HepG2 (cell line): Measurements from ENCODE around the gene KXD1. TPM values are rescaled to one million over a fixed set of nuclear protein-coding genes. Genes with fewer than 3 reads are reported as not detected.

Source experiments
- CEBPG ChIP-seq: IDR thresholded peaks from 2 replicates; pipeline ENCODE4 v1.6.1; 2016
- FOXK2 ChIP-seq: fragments of 450-650 bp; IDR thresholded peaks from 2 replicates; pipeline ENCODE4 v1.6.1; 2016
- GABPB1 ChIP-seq: IDR thresholded peaks from 2 replicates; pipeline ENCODE4 v1.6.1; 2016; ENCODE audit warnings: mild to moderate bottlenecking, missing genetic modification reagents, moderate library complexity, missing compliant biosample characterization
- HOXA7 ChIP-seq: sonication (generic); formaldehyde crosslinking; IDR thresholded peaks from 2 replicates; pipeline ENCODE4 v1.8.1; 2022; ENCODE audit warnings: mild to moderate bottlenecking, missing genetic modification reagents, moderate library complexity
- LRRFIP1 ChIP-seq: sonication (generic); formaldehyde crosslinking; conservative IDR thresholded peaks from 2 replicates; pipeline ENCODE4 v1.4.0; 2020; ENCODE audit warnings: missing genetic modification reagents
- MEIS2 ChIP-seq: sonication (generic); formaldehyde crosslinking; IDR thresholded peaks from 2 replicates; pipeline ENCODE4 v1.9.0; 2021; ENCODE audit warnings: mild to moderate bottlenecking, missing genetic modification reagents
- NFE2L1 ChIP-seq: sonication (generic); formaldehyde crosslinking; IDR thresholded peaks from 2 replicates; pipeline ENCODE4 v1.4.0; 2020; ENCODE audit warnings: missing genetic modification reagents, mild to moderate bottlenecking, borderline replicate concordance
- NPAS2 ChIP-seq: sonication (generic); formaldehyde crosslinking; IDR thresholded peaks from 2 replicates; pipeline ENCODE4 v1.8.0; 2022; ENCODE audit warnings: mild to moderate bottlenecking, missing genetic modification reagents, borderline replicate concordance
- NR2C2 ChIP-seq: sonication (generic); formaldehyde crosslinking; IDR thresholded peaks from 2 replicates; pipeline ENCODE4 v1.4.0; 2020; ENCODE audit warnings: missing genetic modification reagents, mild to moderate bottlenecking, moderate library complexity, borderline replicate concordance
- NR2F1 ChIP-seq, 2 experiments: fragments of 450-650 bp in 1 of 2; formaldehyde crosslinking in 1 of 2; IDR thresholded peaks; 2 replicates each; pipeline versions ENCODE4 v1.5.0 to v1.6.1; 2016 to 2020; ENCODE audit warnings: mild to moderate bottlenecking in 1 of 2, missing compliant biosample characterization in 1 of 2, missing genetic modification reagents in 1 of 2, moderate library complexity in 1 of 2
- RARG ChIP-seq: sonication (generic); formaldehyde crosslinking; IDR thresholded peaks from 2 replicates; pipeline ENCODE4 v1.4.0; 2020; ENCODE audit warnings: low read depth, mild to moderate bottlenecking, missing genetic modification reagents
- SMAD1 ChIP-seq: sonication (generic); formaldehyde crosslinking; IDR thresholded peaks from 2 replicates; pipeline ENCODE4 v1.4.0; 2020; ENCODE audit warnings: missing genetic modification reagents, low read depth, mild to moderate bottlenecking, borderline replicate concordance
- SMAD3 ChIP-seq: sonication (generic); formaldehyde crosslinking; IDR thresholded peaks from 2 replicates; pipeline ENCODE4 v1.4.0; 2020; ENCODE audit warnings: missing genetic modification reagents
- SP4 ChIP-seq: sonication (generic); formaldehyde crosslinking; IDR thresholded peaks from 2 replicates; pipeline ENCODE4 v1.8.1; 2023; ENCODE audit warnings: mild to moderate bottlenecking, missing genetic modification reagents
- ZNF143 ChIP-seq: sonication (generic); formaldehyde crosslinking; IDR thresholded peaks from 2 replicates; pipeline ENCODE4 v1.4.0; 2020; ENCODE audit warnings: missing genetic modification reagents
- ZNF274 ChIP-seq: sonication (generic); formaldehyde crosslinking; IDR thresholded peaks from 2 replicates; pipeline ENCODE4 v1.5.1; 2020; ENCODE audit warnings: mild to moderate bottlenecking, missing genetic modification reagents
- polyA plus RNA-seq, 8 experiments: library from polyadenylated mRNA; depleted of rRNA in 3 of 8; stranded (reverse) in 7 of 8; unstranded in 1 of 8; fragments of >200 nt; fragmentation: Illumina TruSeq in 4 of 8; extraction: Trizol in 4 of 8; gene quantifications; 2 replicates each; pipeline versions ENCODE4 v1.2.1 to v1.2.3, GENCODE V29; 2011 to 2016; ENCODE audit warnings: low read depth in 4 of 8, missing spikeins in 1 of 8, mixed read lengths in 1 of 8; ENCODE audit not compliant: insufficient read depth in 1 of 8
- total RNA-seq, 5 experiments: library from RNA; depleted of rRNA; stranded (reverse); fragments of >200 nt; fragmentation: Illumina TruSeq; extraction: Trizol; gene quantifications; 2 replicates each; pipeline ENCODE4 v1.2.3, GENCODE V29; 2016; ENCODE audit warnings: low read depth in 1 of 5
- TF ChIP-seq, protein P1 (sequence below): sonication (generic); formaldehyde crosslinking; IDR thresholded peaks from 2 replicates; pipeline ENCODE4 v1.4.0; 2020; ENCODE audit warnings: mild to moderate bottlenecking, missing genetic modification reagents, borderline replicate concordance
- TF ChIP-seq, protein P2 (sequence below): sonication (generic); IDR thresholded peaks from 2 replicates; pipeline ENCODE4 v1.6.1; 2016; ENCODE audit warnings: low read depth, borderline replicate concordance

Gene KXD1
- total and polyA plus RNA-seq, 2 of the 13 experiments (the other 11 are each of a cell fraction or from before 2014, with no cell fraction given) = 44.6 to 143 TPM

DNA sequence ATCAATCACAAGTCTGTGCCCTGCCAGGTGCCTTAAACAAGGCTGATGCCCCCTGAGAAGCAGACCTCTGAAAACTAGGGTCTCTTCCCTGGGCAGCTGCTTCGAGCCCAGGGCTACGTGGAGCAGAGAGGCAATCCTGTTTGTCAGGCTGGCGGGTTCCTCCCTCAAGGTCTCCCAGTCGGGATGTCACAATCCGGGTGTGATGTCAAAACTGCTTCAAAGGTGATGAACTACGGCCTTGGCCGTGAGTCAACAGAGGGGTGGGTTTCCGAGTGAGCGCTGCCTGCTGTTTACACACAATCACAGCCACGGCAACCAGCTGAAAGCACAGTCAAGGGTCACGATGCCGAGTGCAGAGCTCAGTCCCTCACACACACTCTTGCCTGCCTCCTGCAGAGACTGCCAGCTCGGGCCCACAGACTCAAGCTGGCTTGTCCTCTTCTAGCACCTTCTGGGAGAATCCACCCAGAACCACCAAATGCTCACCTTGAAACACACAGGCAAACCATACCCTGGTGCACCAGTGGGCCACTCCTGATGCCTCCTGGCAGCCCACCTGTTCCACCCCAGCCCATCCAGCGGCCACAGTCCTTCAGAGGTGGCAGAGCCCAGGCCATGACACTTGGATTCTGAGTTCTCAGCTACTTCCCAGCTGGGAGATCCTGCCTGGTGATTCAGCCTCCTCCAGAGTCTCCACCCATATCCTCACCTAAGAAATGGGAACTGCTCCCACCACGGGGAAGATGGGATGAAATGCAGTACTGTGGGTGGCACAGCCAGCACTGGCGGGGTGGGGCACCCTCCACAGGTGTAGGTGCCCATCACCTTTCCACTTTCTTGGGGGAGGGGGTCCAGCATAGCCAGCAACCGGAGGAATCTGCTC, 42.6 kb upstream of the KXD1 start (continued):
- TF ChIP-seq, protein P1, sequence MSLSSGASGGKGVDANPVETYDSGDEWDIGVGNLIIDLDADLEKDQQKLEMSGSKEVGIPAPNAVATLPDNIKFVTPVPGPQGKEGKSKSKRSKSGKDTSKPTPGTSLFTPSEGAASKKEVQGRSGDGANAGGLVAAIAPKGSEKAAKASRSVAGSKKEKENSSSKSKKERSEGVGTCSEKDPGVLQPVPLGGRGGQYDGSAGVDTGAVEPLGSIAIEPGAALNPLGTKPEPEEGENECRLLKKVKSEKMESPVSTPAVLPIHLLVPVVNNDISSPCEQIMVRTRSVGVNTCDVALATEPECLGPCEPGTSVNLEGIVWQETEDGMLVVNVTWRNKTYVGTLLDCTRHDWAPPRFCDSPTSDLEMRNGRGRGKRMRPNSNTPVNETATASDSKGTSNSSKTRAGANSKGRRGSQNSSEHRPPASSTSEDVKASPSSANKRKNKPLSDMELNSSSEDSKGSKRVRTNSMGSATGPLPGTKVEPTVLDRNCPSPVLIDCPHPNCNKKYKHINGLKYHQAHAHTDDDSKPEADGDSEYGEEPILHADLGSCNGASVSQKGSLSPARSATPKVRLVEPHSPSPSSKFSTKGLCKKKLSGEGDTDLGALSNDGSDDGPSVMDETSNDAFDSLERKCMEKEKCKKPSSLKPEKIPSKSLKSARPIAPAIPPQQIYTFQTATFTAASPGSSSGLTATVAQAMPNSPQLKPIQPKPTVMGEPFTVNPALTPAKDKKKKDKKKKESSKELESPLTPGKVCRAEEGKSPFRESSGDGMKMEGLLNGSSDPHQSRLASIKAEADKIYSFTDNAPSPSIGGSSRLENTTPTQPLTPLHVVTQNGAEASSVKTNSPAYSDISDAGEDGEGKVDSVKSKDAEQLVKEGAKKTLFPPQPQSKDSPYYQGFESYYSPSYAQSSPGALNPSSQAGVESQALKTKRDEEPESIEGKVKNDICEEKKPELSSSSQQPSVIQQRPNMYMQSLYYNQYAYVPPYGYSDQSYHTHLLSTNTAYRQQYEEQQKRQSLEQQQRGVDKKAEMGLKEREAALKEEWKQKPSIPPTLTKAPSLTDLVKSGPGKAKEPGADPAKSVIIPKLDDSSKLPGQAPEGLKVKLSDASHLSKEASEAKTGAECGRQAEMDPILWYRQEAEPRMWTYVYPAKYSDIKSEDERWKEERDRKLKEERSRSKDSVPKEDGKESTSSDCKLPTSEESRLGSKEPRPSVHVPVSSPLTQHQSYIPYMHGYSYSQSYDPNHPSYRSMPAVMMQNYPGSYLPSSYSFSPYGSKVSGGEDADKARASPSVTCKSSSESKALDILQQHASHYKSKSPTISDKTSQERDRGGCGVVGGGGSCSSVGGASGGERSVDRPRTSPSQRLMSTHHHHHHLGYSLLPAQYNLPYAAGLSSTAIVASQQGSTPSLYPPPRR = peak; percentile 99
- TF ChIP-seq LRRFIP1 (CRISPR knock-in tag) (no peak), CEBPG (CRISPR knock-in tag) (peak; percentile 98), ZNF143 (CRISPR knock-in tag) (peak; percentile 69; the same call in 1 of the 2 replicates), SMAD3 (CRISPR knock-in tag) (peak; percentile 99), NFE2L1 (CRISPR knock-in tag) (no peak), NR2F1 (CRISPR knock-in tag; IDR thresholded peaks at IDR 0.05) (peak; percentile 97 to 98), GABPB1 (CRISPR knock-in tag) (peak; percentile 84), SMAD1 (CRISPR knock-in tag) (no peak; the same call in 1 of the 2 replicates), ZNF274 (CRISPR knock-in tag) (peak; percentile 77; the same call in 1 of the 2 replicates), FOXK2 (peak; percentile 98), SP4 (peak; percentile 87; the same call in 1 of the 2 replicates), RARG (CRISPR knock-in tag) (no peak), NPAS2 (no peak), NR2C2 (CRISPR knock-in tag) (peak; percentile 96), HOXA7 (CRISPR knock-in tag) (no peak), MEIS2 (CRISPR knock-in tag) (peak; percentile 99)
- TF ChIP-seq, protein P2, sequence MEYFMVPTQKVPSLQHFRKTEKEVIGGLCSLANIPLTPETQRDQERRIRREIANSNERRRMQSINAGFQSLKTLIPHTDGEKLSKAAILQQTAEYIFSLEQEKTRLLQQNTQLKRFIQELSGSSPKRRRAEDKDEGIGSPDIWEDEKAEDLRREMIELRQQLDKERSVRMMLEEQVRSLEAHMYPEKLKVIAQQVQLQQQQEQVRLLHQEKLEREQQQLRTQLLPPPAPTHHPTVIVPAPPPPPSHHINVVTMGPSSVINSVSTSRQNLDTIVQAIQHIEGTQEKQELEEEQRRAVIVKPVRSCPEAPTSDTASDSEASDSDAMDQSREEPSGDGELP = peak; percentile 99
